SK-N-SH (cell line): ENCODE measurements around the gene CEACAM7. TPM values are rescaled to one million over a fixed set of nuclear protein-coding genes. Genes with fewer than 3 reads are reported as not detected.

Experiments
- CTCF ChIA-PET: fragments of 300-600, 350-600 bp; formaldehyde crosslinking; extraction: SDS; loops from one replicate; lab custom pipeline; 2021; lab: Yijun Ruan, JAX
- POLR2A ChIA-PET: fragments of 350-600 bp; sonication (Branson Sonifier 250); formaldehyde crosslinking; extraction: SDS; loops from one replicate; lab custom pipeline; 2020; ENCODE audit warnings: antibody characterized with exemption, inconsistent platforms; lab: Yijun Ruan, JAX
- DNase-seq: peaks from one replicate; pipeline ENCODE4 v3.0.0; 2012
- H2AFZ ChIP-seq: fragments of 200-600 bp; sonication (generic); 2 replicates; pipeline ENCODE4 v1.8.1; 2016; ENCODE audit warnings: antibody characterized with exemption, mild to moderate bottlenecking, low read depth
- H3F3A ChIP-seq: fragments of 200-600 bp; sonication (generic); replicated peaks from 2 replicates; pipeline ENCODE3; 2016; ENCODE audit warnings: antibody characterized with exemption, mild to moderate bottlenecking; ENCODE audit not compliant: insufficient read depth
- H3K27ac ChIP-seq, 2 experiments: fragments of 200-500 bp in 1 of 2; fragments of 200-600 bp in 1 of 2; sonication (Bioruptor generic) in 1 of 2; sonication (generic), shearing (Covaris generic) in 1 of 2; 2 replicates each; pipeline versions ENCODE4 v1.5.1 to v1.6.1; 2014 to 2016; ENCODE audit warnings: low read depth in 2 of 2, inconsistent platforms in 1 of 2, low read length in 1 of 2, mild to moderate bottlenecking in 1 of 2, mixed read lengths in 1 of 2
- H3K27me3 ChIP-seq: fragments of 200-600 bp; sonication (generic), shearing (Covaris generic); 2 replicates; pipeline ENCODE4 v1.6.1; 2016; ENCODE audit warnings: mixed run types; ENCODE audit not compliant: insufficient read depth
- H3K36me3 ChIP-seq, 2 experiments: fragments of 200-500 bp in 1 of 2; fragments of 200-600 bp in 1 of 2; sonication (Bioruptor generic) in 1 of 2; sonication (generic) in 1 of 2; replicated peaks in 1 of 2; 2 replicates each; pipeline versions ENCODE3 to v1.5.1; 2014 to 2016; ENCODE audit warnings: low read length in 1 of 2, mild to moderate bottlenecking in 1 of 2; ENCODE audit not compliant: insufficient read depth in 2 of 2, control insufficient read depth in 1 of 2
- H3K4me1 ChIP-seq, 2 experiments: fragments of 200-500 bp in 1 of 2; fragments of 200-600 bp in 1 of 2; sonication (Bioruptor generic) in 1 of 2; sonication (generic), shearing (Covaris generic) in 1 of 2; 2 replicates each; pipeline versions ENCODE4 v1.5.1 to v1.6.1; 2014 to 2016; ENCODE audit warnings: low read depth in 1 of 2, low read length in 1 of 2, mixed run types in 1 of 2; ENCODE audit not compliant: insufficient read depth in 2 of 2, control insufficient read depth in 1 of 2
- H3K4me2 ChIP-seq: fragments of 200-600 bp; sonication (generic), shearing (Covaris generic); 2 replicates; pipeline ENCODE4 v1.6.1; 2017; ENCODE audit warnings: mixed run types
- H3K4me3 ChIP-seq, 2 experiments: fragments of 200-500 bp in 1 of 2; fragments of 200-600 bp in 1 of 2; sonication (Bioruptor generic) in 1 of 2; sonication (generic), shearing (Covaris generic) in 1 of 2; 2 replicates each; pipeline versions ENCODE4 v1.5.1 to v1.8.1; 2014 to 2016; ENCODE audit warnings: low read depth in 2 of 2, inconsistent platforms in 1 of 2, low read length in 1 of 2, mild to moderate bottlenecking in 1 of 2, mixed read lengths in 1 of 2, moderate library complexity in 1 of 2
- H3K79me2 ChIP-seq: fragments of 200-600 bp; sonication (generic); 2 replicates; pipeline ENCODE4 v1.8.1; 2017; ENCODE audit warnings: mild to moderate bottlenecking; ENCODE audit not compliant: insufficient read depth
- H3K9ac ChIP-seq: fragments of 200-600 bp; sonication (generic); 2 replicates; pipeline ENCODE4 v1.6.1; 2017; ENCODE audit warnings: mixed run types
- H3K9me2 ChIP-seq: fragments of 200-600 bp; sonication (generic); 2 replicates; pipeline ENCODE4 v1.6.1; 2017; ENCODE audit warnings: mixed run types
- H3K9me3 ChIP-seq: fragments of 200-600 bp; sonication (generic); 2 replicates; pipeline ENCODE4 v1.6.1; 2017; ENCODE audit warnings: mixed run types, mild to moderate bottlenecking, moderate library complexity
- H4K20me1 ChIP-seq: fragments of 200-600 bp; sonication (generic); 2 replicates; pipeline ENCODE4 v1.6.1; 2017; ENCODE audit warnings: mild to moderate bottlenecking, mixed run types; ENCODE audit not compliant: insufficient read depth
- FOXJ3 ChIP-seq: sonication (generic); formaldehyde crosslinking; IDR thresholded peaks from 2 replicates; pipeline ENCODE4 v1.5.1; 2020; ENCODE audit warnings: mild to moderate bottlenecking, missing genetic modification reagents
- JUND ChIP-seq: IDR thresholded peaks from 2 replicates; pipeline ENCODE4 v1.4.0; 2012
- NFIC ChIP-seq: IDR thresholded peaks from 2 replicates; pipeline ENCODE4 v1.4.0; 2012; ENCODE audit warnings: borderline replicate concordance
- RAD21 ChIP-seq: IDR thresholded peaks from 2 replicates; pipeline ENCODE4 v1.6.1; 2012; ENCODE audit warnings: mild to moderate bottlenecking, low read length
- RCOR1 ChIP-seq: fragments of 150-350 bp; IDR thresholded peaks from 2 replicates; pipeline ENCODE4 v1.6.1; 2017; ENCODE audit warnings: antibody characterized with exemption, low read length
- RXRA ChIP-seq: IDR thresholded peaks from 2 replicates; pipeline ENCODE4 v1.4.0; 2012; ENCODE audit warnings: low read depth, mild to moderate bottlenecking, borderline replicate concordance
- SMC3 ChIP-seq: IDR thresholded peaks from 2 replicates; pipeline ENCODE4 v1.6.1; 2012; ENCODE audit warnings: low read depth, low read length, improper control_type of control experiment
- TAF1 ChIP-seq: IDR thresholded peaks from 2 replicates; pipeline ENCODE4 v1.6.1; 2012; ENCODE audit warnings: low read depth, mild to moderate bottlenecking, low read length, moderate library complexity, borderline replicate concordance
- YY1 ChIP-seq: IDR thresholded peaks from 2 replicates; pipeline ENCODE4 v1.4.0; 2012; ENCODE audit warnings: low read depth, mild to moderate bottlenecking
- whole genome bisulfite sequencing: methylation state at CpG from one replicate; pipeline ENCODE4 v1.1.6; 2017; ENCODE audit warnings: low lambda C conversion rate; 5-methylcytosine and 5-hydroxymethylcytosine counted together
- polyA plus RNA-seq, 3 experiments: library from polyadenylated mRNA; depleted of rRNA; stranded (reverse); fragments of >200 nt; gene quantifications; 2 replicates each; pipeline ENCODE4 v1.2.3, GENCODE V29; 2012
- TF ChIP-seq, protein P1 (sequence below): fragments of 200-600 bp; sonication (generic); IDR thresholded peaks from 2 replicates; pipeline ENCODE4 v1.6.1; 2017; ENCODE audit warnings: antibody characterized with exemption, mild to moderate bottlenecking, moderate library complexity
- TF ChIP-seq, protein P2 (sequence below): fragments of 150-350 bp; IDR thresholded peaks from 2 replicates; pipeline ENCODE4 v1.6.1; 2016; ENCODE audit warnings: mild to moderate bottlenecking, low read depth, low read length
- TF ChIP-seq, protein P3 (sequence below): IDR thresholded peaks from 2 replicates; pipeline ENCODE4 v1.4.0; 2012; ENCODE audit warnings: low read depth
- TF ChIP-seq, protein P4 (sequence below): IDR thresholded peaks from 2 replicates; pipeline ENCODE4 v1.4.0; 2012; ENCODE audit warnings: low read depth, borderline replicate concordance

The CEACAM7 gene
- polyA plus RNA-seq, 1 of the 3 experiments (the other 2 are of a cell fraction): not detected

DNA sequence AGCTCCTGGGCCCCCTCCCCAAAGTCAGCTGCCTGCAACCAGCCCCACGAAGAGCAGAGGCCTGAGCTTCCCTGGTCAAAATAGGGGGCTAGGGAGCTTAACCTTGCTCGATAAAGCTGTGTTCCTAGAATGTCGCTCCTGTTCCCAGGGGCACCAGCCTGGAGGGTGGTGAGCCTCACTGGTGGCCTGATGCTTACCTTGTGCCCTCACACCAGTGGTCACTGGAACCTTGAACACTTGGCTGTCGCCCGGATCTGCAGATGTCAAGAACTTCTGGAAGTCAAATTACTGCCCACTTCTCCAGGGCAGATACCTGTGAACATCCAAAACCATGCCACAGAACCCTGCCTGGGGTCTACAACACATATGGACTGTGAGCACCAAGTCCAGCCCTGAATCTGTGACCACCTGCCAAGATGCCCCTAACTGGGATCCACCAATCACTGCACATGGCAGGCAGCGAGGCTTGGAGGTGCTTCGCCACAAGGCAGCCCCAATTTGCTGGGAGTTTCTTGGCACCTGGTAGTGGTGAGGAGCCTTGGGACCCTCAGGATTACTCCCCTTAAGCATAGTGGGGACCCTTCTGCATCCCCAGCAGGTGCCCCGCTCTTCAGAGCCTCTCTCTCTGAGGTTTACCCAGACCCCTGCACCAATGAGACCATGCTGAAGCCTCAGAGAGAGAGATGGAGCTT is 15.7 kb upstream of the CEACAM7 start (continued):
- TF ChIP-seq, protein P1, sequence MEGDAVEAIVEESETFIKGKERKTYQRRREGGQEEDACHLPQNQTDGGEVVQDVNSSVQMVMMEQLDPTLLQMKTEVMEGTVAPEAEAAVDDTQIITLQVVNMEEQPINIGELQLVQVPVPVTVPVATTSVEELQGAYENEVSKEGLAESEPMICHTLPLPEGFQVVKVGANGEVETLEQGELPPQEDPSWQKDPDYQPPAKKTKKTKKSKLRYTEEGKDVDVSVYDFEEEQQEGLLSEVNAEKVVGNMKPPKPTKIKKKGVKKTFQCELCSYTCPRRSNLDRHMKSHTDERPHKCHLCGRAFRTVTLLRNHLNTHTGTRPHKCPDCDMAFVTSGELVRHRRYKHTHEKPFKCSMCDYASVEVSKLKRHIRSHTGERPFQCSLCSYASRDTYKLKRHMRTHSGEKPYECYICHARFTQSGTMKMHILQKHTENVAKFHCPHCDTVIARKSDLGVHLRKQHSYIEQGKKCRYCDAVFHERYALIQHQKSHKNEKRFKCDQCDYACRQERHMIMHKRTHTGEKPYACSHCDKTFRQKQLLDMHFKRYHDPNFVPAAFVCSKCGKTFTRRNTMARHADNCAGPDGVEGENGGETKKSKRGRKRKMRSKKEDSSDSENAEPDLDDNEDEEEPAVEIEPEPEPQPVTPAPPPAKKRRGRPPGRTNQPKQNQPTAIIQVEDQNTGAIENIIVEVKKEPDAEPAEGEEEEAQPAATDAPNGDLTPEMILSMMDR: no peak
- no peak for TF ChIP-seq JUND

DNA sequence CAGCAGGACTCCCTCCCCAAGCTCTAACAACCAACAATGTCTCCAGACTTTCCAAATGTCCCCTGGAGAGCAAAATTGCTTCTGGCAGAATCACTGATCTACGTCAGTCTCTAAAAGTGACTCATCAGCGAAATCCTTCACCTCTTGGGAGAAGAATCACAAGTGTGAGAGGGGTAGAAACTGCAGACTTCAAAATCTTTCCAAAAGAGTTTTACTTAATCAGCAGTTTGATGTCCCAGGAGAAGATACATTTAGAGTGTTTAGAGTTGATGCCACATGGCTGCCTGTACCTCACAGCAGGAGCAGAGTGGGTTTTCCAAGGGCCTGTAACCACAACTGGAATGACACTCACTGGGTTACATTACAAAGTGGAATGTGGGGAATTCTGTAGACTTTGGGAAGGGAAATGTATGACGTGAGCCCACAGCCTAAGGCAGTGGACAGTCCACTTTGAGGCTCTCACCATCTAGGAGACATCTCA is 14.1 kb upstream of the CEACAM7 start:
- Histone ChIP-seq H3K9me3 (no peaks in the 10 kb centered on the region), H3K36me3 (no peaks in the 10 kb centered on the region), H3K79me2 (no peaks in the 10 kb centered on the region), H4K20me1 (no peaks in the 10 kb centered on the region), H3K4me1 (peaks cover 0 to 16% of the 10 kb centered on the region in 2 experiments; a peak in 1 of 4 replicates), H3K4me2 (no peak overlapping the region), H3K27ac (no peak overlapping the region), H3K9ac (no peak overlapping the region), H2AFZ (no peak overlapping the region), H3K9me2 (no peaks in the 10 kb centered on the region), H3K27me3 (peaks cover 11% of the 10 kb centered on the region), H3K4me3 (no peak overlapping the region), H3F3A (no peaks in the 10 kb centered on the region)
- ChIA-PET CTCF (interaction anchor here (1.0 to 1.7 kb wide), 2 partner anchors 11 to 52 kb away, joined by 3 to 12 read pairs; no protein-coding TSS in a partner anchor), POLR2A (no interaction called here)
- DNase-seq: no peak
- WGBS: 4% methylated on average over 3 of the region's 3 CpGs
- no peak for TF ChIP-seq YY1
- TF ChIP-seq, protein P1: no peak
- TF ChIP-seq NFIC: no peak
- no peak for TF ChIP-seq RXRA
- no peak for TF ChIP-seq RAD21
- TF ChIP-seq, protein P2, sequence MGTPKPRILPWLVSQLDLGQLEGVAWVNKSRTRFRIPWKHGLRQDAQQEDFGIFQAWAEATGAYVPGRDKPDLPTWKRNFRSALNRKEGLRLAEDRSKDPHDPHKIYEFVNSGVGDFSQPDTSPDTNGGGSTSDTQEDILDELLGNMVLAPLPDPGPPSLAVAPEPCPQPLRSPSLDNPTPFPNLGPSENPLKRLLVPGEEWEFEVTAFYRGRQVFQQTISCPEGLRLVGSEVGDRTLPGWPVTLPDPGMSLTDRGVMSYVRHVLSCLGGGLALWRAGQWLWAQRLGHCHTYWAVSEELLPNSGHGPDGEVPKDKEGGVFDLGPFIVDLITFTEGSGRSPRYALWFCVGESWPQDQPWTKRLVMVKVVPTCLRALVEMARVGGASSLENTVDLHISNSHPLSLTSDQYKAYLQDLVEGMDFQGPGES: no peak
- TF ChIP-seq RCOR1: no peak
- TF ChIP-seq, protein P3, sequence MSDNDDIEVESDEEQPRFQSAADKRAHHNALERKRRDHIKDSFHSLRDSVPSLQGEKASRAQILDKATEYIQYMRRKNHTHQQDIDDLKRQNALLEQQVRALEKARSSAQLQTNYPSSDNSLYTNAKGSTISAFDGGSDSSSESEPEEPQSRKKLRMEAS: no peak
- no peak for TF ChIP-seq SMC3
- TF ChIP-seq, protein P4, sequence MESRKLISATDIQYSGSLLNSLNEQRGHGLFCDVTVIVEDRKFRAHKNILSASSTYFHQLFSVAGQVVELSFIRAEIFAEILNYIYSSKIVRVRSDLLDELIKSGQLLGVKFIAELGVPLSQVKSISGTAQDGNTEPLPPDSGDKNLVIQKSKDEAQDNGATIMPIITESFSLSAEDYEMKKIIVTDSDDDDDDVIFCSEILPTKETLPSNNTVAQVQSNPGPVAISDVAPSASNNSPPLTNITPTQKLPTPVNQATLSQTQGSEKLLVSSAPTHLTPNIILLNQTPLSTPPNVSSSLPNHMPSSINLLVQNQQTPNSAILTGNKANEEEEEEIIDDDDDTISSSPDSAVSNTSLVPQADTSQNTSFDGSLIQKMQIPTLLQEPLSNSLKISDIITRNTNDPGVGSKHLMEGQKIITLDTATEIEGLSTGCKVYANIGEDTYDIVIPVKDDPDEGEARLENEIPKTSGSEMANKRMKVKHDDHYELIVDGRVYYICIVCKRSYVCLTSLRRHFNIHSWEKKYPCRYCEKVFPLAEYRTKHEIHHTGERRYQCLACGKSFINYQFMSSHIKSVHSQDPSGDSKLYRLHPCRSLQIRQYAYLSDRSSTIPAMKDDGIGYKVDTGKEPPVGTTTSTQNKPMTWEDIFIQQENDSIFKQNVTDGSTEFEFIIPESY: no peak
- no peak for TF ChIP-seq FOXJ3
- no peak for TF ChIP-seq TAF1
